ENCODE results near the gene ALDH2.
"Not testable (repeated sequence)": the region's sequence is repeated elsewhere in the genome, so short reads cannot be mapped to it uniquely, and the experiment has no call there.

The ALDH2 gene

GRCh38 chr12:111759271-111759670, 7.5 kb upstream of the ALDH2 start:
- DNase-seq (ENCODE audit: low spot score), result no peak

GRCh38 chr12:111759991-111760390, 6.7 kb upstream of the ALDH2 start:
- DNase-seq (ENCODE audit: low spot score), result no peak

- DNase-seq (ENCODE audit: low spot score), result no peak
Observed at GRCh38 chr12:111761099-111761498, 5.6 kb upstream of the ALDH2 start.

- DNase-seq (ENCODE audit: low spot score), result no peak
Observed at GRCh38 chr12:111761706-111762105, 5.0 kb upstream of the ALDH2 start.

- DNase-seq (ENCODE audit: low spot score), result not testable (repeated sequence)
Observed at GRCh38 chr12:111763552-111763951, 3.2 kb upstream of the ALDH2 start.

GRCh38 chr12:111764120-111764821, 2.5 kb upstream of the ALDH2 start:
- DNase-seq (ENCODE audit: low spot score), result no peak

- DNase-seq (ENCODE audit: low spot score), result no peak
Observed at GRCh38 chr12:111767362-111768158, 827 bp downstream of the ALDH2 start.

GRCh38 chr12:111768159-111768895, 1.6 kb downstream of the ALDH2 start:
- no peak for DNase-seq (ENCODE audit: low spot score)

GRCh38 chr12:111769599-111769998, 2.9 kb downstream of the ALDH2 start:
- no peak for DNase-seq (ENCODE audit: low spot score)

- DNase-seq (ENCODE audit: low spot score), result no peak
Observed at GRCh38 chr12:111773801-111774551, 7.2 kb downstream of the ALDH2 start.

GRCh38 chr12:111775205-111776193, 8.8 kb downstream of the ALDH2 start:
- no peak for DNase-seq (ENCODE audit: low spot score)

- DNase-seq (ENCODE audit: low spot score), result no peak
Observed at GRCh38 chr12:111776836-111777344, 10.2 kb downstream of the ALDH2 start.

- no peak for DNase-seq (ENCODE audit: low spot score)
Observed at GRCh38 chr12:111777345-111778045, 10.8 kb downstream of the ALDH2 start.

- DNase-seq (ENCODE audit: low spot score), result no peak
Observed at GRCh38 chr12:111780166-111780565, 13.4 kb downstream of the ALDH2 start.

- no peak for DNase-seq (ENCODE audit: low spot score)
Observed at GRCh38 chr12:111780615-111781014, 13.9 kb downstream of the ALDH2 start.

- DNase-seq (ENCODE audit: low spot score), result no peak
Observed at GRCh38 chr12:111781085-111781658, 14.4 kb downstream of the ALDH2 start.

- no peak for DNase-seq (ENCODE audit: low spot score)
Observed at GRCh38 chr12:111783046-111783445, 16.3 kb downstream of the ALDH2 start.

GRCh38 chr12:111784953-111785352, 18.2 kb downstream of the ALDH2 start:
- DNase-seq (ENCODE audit: low spot score), result no peak

- peak; percentile 37 for DNase-seq (ENCODE audit: low spot score)
Observed at GRCh38 chr12:111785651-111786050, 18.9 kb downstream of the ALDH2 start.

Data from COLO829 (cell line).